K562 (cell line): ENCODE data around the gene CEP350. TPM values are rescaled to one million over a fixed set of nuclear protein-coding genes. Genes with fewer than 3 reads are reported as not detected.
A peak's percentile ranks its signal among the peaks of the same experiment; 100 is the strongest.

Source experiments
- ATAC-seq: fragments of 200-7000 bp; cut with Tn5 transposase; 3 replicates; pipeline ENCODE4 v1.9.1; 2020; ENCODE audit warnings: moderate library complexity
- BruUV-seq: library from RNA; stranded (reverse); fragments of 400-500 nt; replicated peaks from 2 replicates; lab custom pipeline; 2021; lab: Mats Ljungman, UMichigan
- CTCF ChIA-PET: fragments of 300-600 bp; formaldehyde crosslinking; extraction: SDS; loops from one replicate; lab custom pipeline; 2021; ENCODE audit warnings: low intra/inter-chr PET ratio; lab: Yijun Ruan, JAX
- POLR2A ChIA-PET: fragments of 300-600, 350-650 bp; sonication (Branson Sonifier 250); formaldehyde crosslinking; extraction: SDS; loops from one replicate; lab custom pipeline; 2021; ENCODE audit warnings: antibody characterized with exemption, inconsistent platforms; lab: Yijun Ruan, JAX
- DNase-seq, 4 experiments: peaks; one replicate each; pipeline versions ENCODE4 v3.0.0 to v3.0.0-alpha.2; 2011 to 2018; ENCODE audit warnings: low spot score in 3 of 4, mixed read lengths in 3 of 4; ENCODE audit errors: extremely low read depth in 1 of 4
- FAIRE-seq: peaks from 2 replicates; lab custom pipeline; 2011; peaks lifted over from hg19 to GRCh38; lab: Jason Lieb, UNC
- H2AFZ ChIP-seq: 2 replicates; pipeline ENCODE4 v1.6.0; 2011; ENCODE audit warnings: low read depth, low read length, control low read depth, inconsistent platforms
- H3K27ac ChIP-seq: fragments of 200-600 bp; 3 replicates; pipeline ENCODE4 v1.8.0; 2011; ENCODE audit warnings: low read depth, mild to moderate bottlenecking, control low read depth, inconsistent platforms, low read length, moderate library complexity, mixed read lengths; ENCODE audit errors: extremely low read depth
- H3K27me3 ChIP-seq, 2 experiments: fragments of 300-600 bp in 1 of 2; 2 replicates in 1 of 2; 3 replicates in 1 of 2; pipeline versions ENCODE4 v1.6.0 to v1.8.0; 2011; ENCODE audit warnings: inconsistent platforms in 2 of 2, low read length in 2 of 2, mild to moderate bottlenecking in 1 of 2, mixed read lengths in 1 of 2, moderate library complexity in 1 of 2; ENCODE audit not compliant: control insufficient read depth in 2 of 2, insufficient read depth in 2 of 2
- H3K36me3 ChIP-seq: fragments of 300-600 bp; 3 replicates; pipeline ENCODE4 v1.8.0; 2011; ENCODE audit warnings: mild to moderate bottlenecking, low read length, inconsistent platforms; ENCODE audit not compliant: control insufficient read depth, insufficient read depth
- H3K4me1 ChIP-seq, 2 experiments: fragments of 200-600 bp in 1 of 2; replicated peaks in 1 of 2; 2 replicates in 1 of 2; 3 replicates in 1 of 2; pipeline versions ENCODE4 v1.5.1 to v1.8.0; 2011; ENCODE audit warnings: inconsistent platforms in 2 of 2, low read length in 2 of 2, mild to moderate bottlenecking in 1 of 2, mixed read lengths in 1 of 2, moderate library complexity in 1 of 2; ENCODE audit not compliant: control insufficient read depth in 2 of 2, insufficient read depth in 2 of 2
- H3K4me2 ChIP-seq: 2 replicates; pipeline ENCODE4 v1.6.1; 2011; ENCODE audit warnings: low read length, control low read depth, inconsistent platforms, mixed read lengths; ENCODE audit not compliant: insufficient read depth
- H3K4me3 ChIP-seq: fragments of 200-600 bp; sonication (generic), shearing (Covaris generic); 2 replicates; pipeline ENCODE4 v1.5.1; 2016; ENCODE audit warnings: control low read depth, inconsistent platforms
- H3K79me2 ChIP-seq: fragments of 200-600 bp; 3 replicates; pipeline ENCODE4 v1.8.0; 2011; ENCODE audit warnings: low read length, inconsistent platforms; ENCODE audit not compliant: control insufficient read depth, insufficient read depth
- H3K9ac ChIP-seq, 2 experiments: 2 replicates each; pipeline versions ENCODE4 v1.6.0 to v1.6.1; 2011; ENCODE audit warnings: low read depth in 2 of 2, low read length in 2 of 2, control low read depth in 1 of 2, inconsistent platforms in 1 of 2, mild to moderate bottlenecking in 1 of 2, mixed read lengths in 1 of 2; ENCODE audit not compliant: insufficient read depth in 1 of 2
- H3K9me1 ChIP-seq: one replicate; pipeline ENCODE4 v1.6.0; 2011; ENCODE audit warnings: inconsistent platforms, mild to moderate bottlenecking, low read length, moderate library complexity; ENCODE audit not compliant: control insufficient read depth, insufficient read depth
- H3K9me3 ChIP-seq: replicated peaks from 2 replicates; pipeline ENCODE4 v1.5.1; 2011; ENCODE audit warnings: low read depth, low read length, inconsistent platforms; ENCODE audit not compliant: control insufficient read depth, insufficient read depth
- H4K20me1 ChIP-seq: replicated peaks from 2 replicates; pipeline ENCODE4 v1.6.1; 2011; ENCODE audit warnings: low read length, inconsistent platforms, mixed read lengths; ENCODE audit not compliant: control insufficient read depth, insufficient read depth
- C11orf30 ChIP-seq: fragments of 450-650 bp; IDR thresholded peaks from 2 replicates; pipeline ENCODE4 v1.6.1; 2016; ENCODE audit warnings: low read depth, mild to moderate bottlenecking
- HDAC3 ChIP-seq: fragments of 450-650 bp; IDR thresholded peaks from 2 replicates; pipeline ENCODE4 v1.6.1; 2018; ENCODE audit warnings: borderline replicate concordance, mild to moderate bottlenecking, moderate library complexity; ENCODE audit not compliant: partially characterized antibody
- JUN ChIP-seq, 2 experiments: sonication (generic) in 1 of 2; formaldehyde crosslinking in 1 of 2; IDR thresholded peaks; 2 replicates each; pipeline versions ENCODE4 v1.6.1 to v1.8.0; 2012 to 2022; ENCODE audit warnings: borderline replicate concordance in 2 of 2, mild to moderate bottlenecking in 2 of 2, improper control_type of control experiment in 1 of 2, low read depth in 1 of 2, low read length in 1 of 2, missing genetic modification reagents in 1 of 2
- MAFG ChIP-seq: fragments of 450-650 bp; conservative IDR thresholded peaks from 2 replicates; pipeline ENCODE4 v1.6.1; 2016; ENCODE audit warnings: missing genetic modification characterization, missing compliant biosample characterization
- MBD1 ChIP-seq: fragments of 250-450 bp; sonication (Bioruptor Pico); IDR thresholded peaks from 2 replicates; pipeline ENCODE4 v1.8.0; 2022; ENCODE audit warnings: inconsistent platforms
- NR2F6 ChIP-seq: fragments of 450-650 bp; formaldehyde crosslinking; IDR thresholded peaks from 2 replicates; pipeline ENCODE4 v1.4.0; 2020; ENCODE audit warnings: mild to moderate bottlenecking
- RAD21 ChIP-seq, 2 experiments: fragments of 250-450 bp in 1 of 2; fragments of 450-650 bp in 1 of 2; sonication (Bioruptor Pico) in 1 of 2; formaldehyde crosslinking in 1 of 2; IDR thresholded peaks in 1 of 2; conservative IDR thresholded peaks in 1 of 2; 2 replicates each; pipeline versions ENCODE4 v1.4.0 to v1.8.0; 2020 to 2022; ENCODE audit warnings: mild to moderate bottlenecking in 2 of 2, moderate library complexity in 1 of 2
- RFX5 ChIP-seq: IDR thresholded peaks from 2 replicates; pipeline ENCODE4 v1.6.1; 2011; ENCODE audit warnings: low read depth, mild to moderate bottlenecking, improper control_type of control experiment, low read length
- SMAD2 ChIP-seq: fragments of 150-350 bp; IDR thresholded peaks from 2 replicates; pipeline ENCODE4 v1.6.1; 2014; ENCODE audit warnings: low read depth, mild to moderate bottlenecking, low read length
- ZEB2 ChIP-seq: fragments of 450-650 bp; IDR thresholded peaks from 2 replicates; pipeline ENCODE4 v1.6.1; 2016
- ZNF431 ChIP-seq: sonication (generic); formaldehyde crosslinking; IDR thresholded peaks from 2 replicates; pipeline ENCODE4 v1.8.0; 2022; ENCODE audit warnings: mild to moderate bottlenecking, missing genetic modification reagents
- WGBS: fragments of 100-300 bp; shearing (Covaris generic); methylation state at CpG from one replicate; pipeline ENCODE4 v1.1.6; 2016; ENCODE audit warnings: low coverage, mixed read lengths; ENCODE audit not compliant: insufficient coverage; ENCODE audit errors: missing lambda C conversion rate; 5-methylcytosine and 5-hydroxymethylcytosine counted together
- in situ Hi-C: fragments of 300-500 bp; cut with MboI; formaldehyde crosslinking; loops from 4 replicates; pipeline ENCODE4 v1.15.0; 2018; ENCODE audit warnings: inconsistent platforms, mixed read lengths
- intact Hi-C: fragments of 100-400 bp; cut with micrococcal nuclease; formaldehyde crosslinking; loops from 2 replicates; pipeline ENCODE4 v1.14.2; 2022
- polyA plus RNA-seq, 8 experiments: library from polyadenylated mRNA; depleted of rRNA in 4 of 8; stranded (reverse) in 5 of 8; unstranded in 3 of 8; fragments of >200 nt; fragmentation: Nextera tagmentation in 2 of 8; fragmentation: Illumina TruSeq in 1 of 8; extraction: Ambion mirVana in 2 of 8; extraction: Trizol in 1 of 8; gene quantifications; 2 replicates each; pipeline versions ENCODE4 v1.2.1 to v1.2.3, GENCODE V29; 2011 to 2014; ENCODE audit warnings: inconsistent platforms in 1 of 8, missing spikeins in 1 of 8
- total RNA-seq, 7 experiments: library from RNA; depleted of rRNA in 6 of 7; stranded (reverse); fragments of >200 nt in 6 of 7; fragmentation: Illumina TruSeq in 2 of 7; extraction: Trizol in 2 of 7; gene quantifications; 2 replicates each; pipeline versions ENCODE4 v1.2.1 to v1.2.3, GENCODE V29; 2011 to 2021; ENCODE audit warnings: low replicate concordance in 1 of 7
- TF ChIP-seq, protein P1 (sequence below), 3 experiments: IDR thresholded peaks in 2 of 3; conservative IDR thresholded peaks in 1 of 3; 2 replicates each; pipeline ENCODE4 v1.5.1; 2011 to 2012; ENCODE audit warnings: low read length in 3 of 3, mild to moderate bottlenecking in 3 of 3, control low read depth in 2 of 3, improper control_type of control experiment in 1 of 3, inconsistent platforms in 1 of 3, low read depth in 1 of 3, mixed read lengths in 1 of 3, moderate library complexity in 1 of 3; ENCODE audit not compliant: insufficient read depth in 2 of 3

Gene CEP350
- total and polyA plus RNA-seq, 9 of the 15 experiments (the other 6 are each of a cell fraction or from before 2014, with no cell fraction given), result 8.3 to 64.3 (median 28.0) TPM

- no peak for TF ChIP-seq HDAC3
- peak; percentile 56; the same call in 1 of the 2 replicates for TF ChIP-seq MAFG (tag)
- no peak for TF ChIP-seq JUN (IDR thresholded peaks at IDR 0.05; ENCODE audit: borderline replicate concordance, low read depth, low read length)
- TF ChIP-seq JUN (CRISPR knock-in tag; IDR thresholded peaks at IDR 0.05; ENCODE audit: borderline replicate concordance), result no peak
- no peak for TF ChIP-seq ZEB2
- peak; percentile 60; the same call in 1 of the 2 replicates for TF ChIP-seq C11orf30
- TF ChIP-seq RFX5, result no peak
- no peak for TF ChIP-seq ZNF431 (CRISPR knock-in tag)
- no peak for TF ChIP-seq SMAD2
- TF ChIP-seq MBD1 (CRISPR knock-in tag), result no peak
- TF ChIP-seq, all 486 proteins: peak for 5
Measured at GRCh38 chr1:180027949-180028445, 73.4 kb downstream of the CEP350 start (continued).

DNA sequence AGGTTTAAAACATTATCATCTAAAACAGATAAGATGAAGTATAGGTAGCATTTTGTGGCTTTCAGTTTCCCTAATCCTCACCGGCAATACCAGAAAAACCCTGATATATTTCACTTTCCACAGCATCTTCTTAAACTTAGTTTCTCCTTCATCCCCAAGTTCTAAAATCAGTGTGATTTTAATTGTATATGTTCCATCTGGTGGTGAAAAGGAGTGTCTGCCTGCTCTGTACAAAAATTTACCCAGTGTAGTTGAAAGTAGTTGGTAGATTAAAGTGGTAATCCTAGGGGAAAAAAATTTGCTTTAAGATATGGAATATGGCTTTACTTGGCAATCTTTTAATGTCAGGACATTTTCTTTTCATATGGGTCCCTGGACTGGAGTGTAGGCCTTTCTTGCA, 74.3 kb downstream of the CEP350 start:
- no peaks in the 10 kb centered on the region for H3K9me3 ChIP-seq
- H2AFZ ChIP-seq, result no peak overlapping the region
- H4K20me1 ChIP-seq, result no peaks in the 10 kb centered on the region
- no peak overlapping the region for H3K27ac ChIP-seq
- no peak overlapping the region for H3K9ac ChIP-seq
- H3K9me1 ChIP-seq, result no peaks in the 10 kb centered on the region
- FAIRE-seq (no peak), DNase-seq (no peak), ATAC-seq (peak; percentile 35; the same call in 1 of the 3 replicates)
- POLR2A ChIA-PET, result interaction anchor here (0.8 kb wide), 1 partner anchor 23 kb away, joined by 3 read pairs; no protein-coding TSS in a partner anchor
- no peaks in the 10 kb centered on the region for H3K79me2 ChIP-seq
- H3K4me3 ChIP-seq, result no peak overlapping the region
- no TSS peak for BruUV-seq
- TF ChIP-seq RAD21 (CRISPR knock-in tag; conservative IDR thresholded peaks at IDR 0.05 in 1 of 2, IDR thresholded peaks at IDR 0.05 in 1 of 2) (0 out of 4 replicates have a peak, but pooled peaks of 1 of the 2 experiments have one; percentile 22), NR2F6 (CRISPR knock-in tag) (no peak)
- TF ChIP-seq, protein P1, sequence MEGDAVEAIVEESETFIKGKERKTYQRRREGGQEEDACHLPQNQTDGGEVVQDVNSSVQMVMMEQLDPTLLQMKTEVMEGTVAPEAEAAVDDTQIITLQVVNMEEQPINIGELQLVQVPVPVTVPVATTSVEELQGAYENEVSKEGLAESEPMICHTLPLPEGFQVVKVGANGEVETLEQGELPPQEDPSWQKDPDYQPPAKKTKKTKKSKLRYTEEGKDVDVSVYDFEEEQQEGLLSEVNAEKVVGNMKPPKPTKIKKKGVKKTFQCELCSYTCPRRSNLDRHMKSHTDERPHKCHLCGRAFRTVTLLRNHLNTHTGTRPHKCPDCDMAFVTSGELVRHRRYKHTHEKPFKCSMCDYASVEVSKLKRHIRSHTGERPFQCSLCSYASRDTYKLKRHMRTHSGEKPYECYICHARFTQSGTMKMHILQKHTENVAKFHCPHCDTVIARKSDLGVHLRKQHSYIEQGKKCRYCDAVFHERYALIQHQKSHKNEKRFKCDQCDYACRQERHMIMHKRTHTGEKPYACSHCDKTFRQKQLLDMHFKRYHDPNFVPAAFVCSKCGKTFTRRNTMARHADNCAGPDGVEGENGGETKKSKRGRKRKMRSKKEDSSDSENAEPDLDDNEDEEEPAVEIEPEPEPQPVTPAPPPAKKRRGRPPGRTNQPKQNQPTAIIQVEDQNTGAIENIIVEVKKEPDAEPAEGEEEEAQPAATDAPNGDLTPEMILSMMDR (IDR thresholded peaks at IDR 0.05 in 2 of 3, conservative IDR thresholded peaks at IDR 0.05 in 1 of 3; ENCODE audit: insufficient read depth in 2 of 3, low read depth in 1 of 3, low read length in 3 of 3), result peak in 1 of 3 experiments; percentile 32; a peak in 2 of 6 replicates
- intact Hi-C loops (no loop called here), in situ Hi-C loops (no loop called here)
- CTCF ChIA-PET, result no interaction called here
- peaks cover 51% of the 10 kb centered on the region for H3K36me3 ChIP-seq
- H3K4me2 ChIP-seq, result no peak overlapping the region
- H3K4me1 ChIP-seq, result no peaks in the 10 kb centered on the region; a peak in 1 of 5 replicates
- 87% methylated on average over 1 of the region's 1 CpG for WGBS
- H3K27me3 ChIP-seq, result no peaks in the 10 kb centered on the region
